Measurements from ENCODE around the gene WNT8A.

DNA sequence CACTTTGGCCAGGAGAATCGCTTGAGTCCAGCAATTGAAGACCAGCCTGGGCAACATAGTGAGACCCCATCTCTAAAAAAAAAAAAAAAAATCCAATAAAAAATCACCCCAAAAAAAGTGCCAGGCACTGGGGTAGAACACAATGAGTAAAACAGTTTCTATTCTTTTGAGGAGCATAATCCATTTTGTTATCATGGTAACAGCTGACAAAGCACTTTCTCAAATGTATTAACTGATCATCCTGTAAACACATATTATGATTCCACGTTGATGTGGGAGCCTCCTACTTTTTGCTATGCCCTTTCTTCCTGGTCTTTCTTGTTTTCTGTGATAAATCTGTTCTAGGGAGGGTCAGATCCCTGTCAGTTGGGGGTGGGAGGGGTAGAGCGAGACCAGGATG is 30.3 kb upstream of the WNT8A start:
- TF ChIP-seq CHD2 (IDR thresholded peaks at IDR 0.05; ENCODE audit: low read length) (no peak), HDAC2 (IDR thresholded peaks at IDR 0.05; ENCODE audit: borderline replicate concordance in 1 of 2, low read depth in 2 of 2, low read length in 2 of 2) (no peak), CBX8 (IDR thresholded peaks at IDR 0.05; ENCODE audit: borderline replicate concordance, low read depth, low read length) (no peak), SP4 (IDR thresholded peaks at IDR 0.05; ENCODE audit: low read length) (no peak), TAF1 (IDR thresholded peaks at IDR 0.05; ENCODE audit: low read depth, low read length) (no peak), CBX5 (IDR thresholded peaks at IDR 0.05; ENCODE audit: low read depth, low read length) (no peak), GABPA (IDR thresholded peaks at IDR 0.05; ENCODE audit: borderline replicate concordance, insufficient read depth, low read length) (no peak), PHF8 (conservative IDR thresholded peaks at IDR 0.05; ENCODE audit: low read depth, low read length) (no peak), EZH2 (IDR thresholded peaks at IDR 0.05; ENCODE audit: low read depth, low read length, severe bottlenecking) (no peak), TEAD4 (IDR thresholded peaks at IDR 0.05; ENCODE audit: low read depth, low read length) (no peak), RAD21 (IDR thresholded peaks at IDR 0.05 in 1 of 2, conservative IDR thresholded peaks at IDR 0.05 in 1 of 2; ENCODE audit: low read depth in 2 of 2, low read length in 2 of 2) (no peak), RBBP5 (IDR thresholded peaks at IDR 0.05; ENCODE audit: borderline replicate concordance, low read depth, low read length) (no peak), POU5F1 (IDR thresholded peaks at IDR 0.05; ENCODE audit: low read depth, low read length) (no peak)
- TF ChIP-seq, protein P1, sequence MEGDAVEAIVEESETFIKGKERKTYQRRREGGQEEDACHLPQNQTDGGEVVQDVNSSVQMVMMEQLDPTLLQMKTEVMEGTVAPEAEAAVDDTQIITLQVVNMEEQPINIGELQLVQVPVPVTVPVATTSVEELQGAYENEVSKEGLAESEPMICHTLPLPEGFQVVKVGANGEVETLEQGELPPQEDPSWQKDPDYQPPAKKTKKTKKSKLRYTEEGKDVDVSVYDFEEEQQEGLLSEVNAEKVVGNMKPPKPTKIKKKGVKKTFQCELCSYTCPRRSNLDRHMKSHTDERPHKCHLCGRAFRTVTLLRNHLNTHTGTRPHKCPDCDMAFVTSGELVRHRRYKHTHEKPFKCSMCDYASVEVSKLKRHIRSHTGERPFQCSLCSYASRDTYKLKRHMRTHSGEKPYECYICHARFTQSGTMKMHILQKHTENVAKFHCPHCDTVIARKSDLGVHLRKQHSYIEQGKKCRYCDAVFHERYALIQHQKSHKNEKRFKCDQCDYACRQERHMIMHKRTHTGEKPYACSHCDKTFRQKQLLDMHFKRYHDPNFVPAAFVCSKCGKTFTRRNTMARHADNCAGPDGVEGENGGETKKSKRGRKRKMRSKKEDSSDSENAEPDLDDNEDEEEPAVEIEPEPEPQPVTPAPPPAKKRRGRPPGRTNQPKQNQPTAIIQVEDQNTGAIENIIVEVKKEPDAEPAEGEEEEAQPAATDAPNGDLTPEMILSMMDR (IDR thresholded peaks at IDR 0.05; ENCODE audit: control extremely low read depth in 1 of 3, insufficient read depth in 1 of 3, low read depth in 1 of 3, low read length in 3 of 3) = no peak
